ENCODE results near the gene ACAP1.

DNA sequence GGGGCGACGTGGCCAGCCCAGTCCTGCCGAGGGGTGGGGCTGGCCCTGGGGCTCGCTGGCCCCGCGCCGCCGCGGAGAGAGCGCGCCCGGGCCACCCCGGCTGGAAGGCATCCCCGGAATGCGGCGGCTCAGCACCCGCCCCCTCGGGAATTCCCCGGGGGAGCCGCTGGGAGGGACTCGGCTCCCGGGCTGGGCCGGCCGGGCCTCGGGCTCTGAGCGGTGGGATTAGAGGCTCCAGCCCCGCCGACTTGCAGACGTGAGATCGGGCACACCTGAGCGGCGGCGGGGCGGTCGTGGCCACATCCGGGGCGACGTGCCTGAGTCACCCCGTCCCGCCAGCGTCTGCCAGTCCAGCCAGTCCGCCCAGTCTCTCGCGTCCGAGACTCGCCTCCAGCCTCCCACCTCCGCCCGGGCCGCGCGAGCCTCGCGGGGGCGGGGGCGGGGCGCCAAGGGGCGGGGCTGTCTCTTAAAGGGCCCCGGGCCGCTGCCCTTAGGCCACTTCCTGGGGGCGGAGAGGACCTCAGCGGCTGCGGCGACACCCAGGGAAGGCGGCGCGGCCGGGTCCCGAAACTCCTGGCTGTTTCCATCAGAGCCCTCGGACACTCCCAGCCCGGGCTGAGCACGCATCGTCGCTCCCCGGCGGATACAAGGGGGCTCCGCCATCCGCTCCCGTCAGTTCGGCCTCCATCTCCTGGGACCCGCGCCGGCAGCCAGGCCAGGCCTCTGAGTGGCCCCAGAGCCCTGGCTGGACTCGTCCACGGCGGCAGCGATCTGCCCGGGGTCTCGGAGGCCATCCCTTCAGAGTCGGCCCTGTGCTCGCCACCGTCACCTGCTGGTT lies 15.6 kb downstream of the ACAP1 start, which contains the start of gene KCTD11:
- no peak; the same call in 1 of the 2 replicates for TF ChIP-seq CTCF (IDR thresholded peaks at IDR 0.05; ENCODE audit: low read length)
- TF ChIP-seq EZH2 (IDR thresholded peaks at IDR 0.05; ENCODE audit: borderline replicate concordance, low read length): no peak
